K562 (cell line): Measurements from ENCODE around the gene HTT-AS. TPM values are rescaled to one million over a fixed set of nuclear protein-coding genes. Genes with fewer than 3 reads are reported as not detected.

Experiments
- ATAC-seq: fragments of 200-7000 bp; cut with Tn5 transposase; 3 replicates; pipeline ENCODE4 v1.9.1; 2020; ENCODE audit warnings: moderate library complexity
- BruUV-seq: library from RNA; stranded (reverse); fragments of 400-500 nt; replicated peaks from 2 replicates; lab custom pipeline; 2021; lab: Mats Ljungman, UMichigan
- CTCF ChIA-PET: fragments of 300-600 bp; formaldehyde crosslinking; extraction: SDS; loops from one replicate; lab custom pipeline; 2021; ENCODE audit warnings: low intra/inter-chr PET ratio; lab: Yijun Ruan, JAX
- POLR2A ChIA-PET: fragments of 300-600, 350-650 bp; sonication (Branson Sonifier 250); formaldehyde crosslinking; extraction: SDS; loops from one replicate; lab custom pipeline; 2021; ENCODE audit warnings: antibody characterized with exemption, inconsistent platforms; lab: Yijun Ruan, JAX
- DNase-seq, 4 experiments: peaks; one replicate each; pipeline versions ENCODE4 v3.0.0 to v3.0.0-alpha.2; 2011 to 2018; ENCODE audit warnings: low spot score in 3 of 4, mixed read lengths in 3 of 4; ENCODE audit errors: extremely low read depth in 1 of 4
- FAIRE-seq: peaks from 2 replicates; lab custom pipeline; 2011; peaks lifted over from hg19 to GRCh38; lab: Jason Lieb, UNC
- H2AFZ ChIP-seq: 2 replicates; pipeline ENCODE4 v1.6.0; 2011; ENCODE audit warnings: low read depth, low read length, control low read depth, inconsistent platforms
- H3K27ac ChIP-seq: fragments of 200-600 bp; 3 replicates; pipeline ENCODE4 v1.8.0; 2011; ENCODE audit warnings: low read depth, mild to moderate bottlenecking, control low read depth, inconsistent platforms, low read length, moderate library complexity, mixed read lengths; ENCODE audit errors: extremely low read depth
- H3K27me3 ChIP-seq, 2 experiments: fragments of 300-600 bp in 1 of 2; 2 replicates in 1 of 2; 3 replicates in 1 of 2; pipeline versions ENCODE4 v1.6.0 to v1.8.0; 2011; ENCODE audit warnings: inconsistent platforms in 2 of 2, low read length in 2 of 2, mild to moderate bottlenecking in 1 of 2, mixed read lengths in 1 of 2, moderate library complexity in 1 of 2; ENCODE audit not compliant: control insufficient read depth in 2 of 2, insufficient read depth in 2 of 2
- H3K36me3 ChIP-seq: fragments of 300-600 bp; 3 replicates; pipeline ENCODE4 v1.8.0; 2011; ENCODE audit warnings: mild to moderate bottlenecking, low read length, inconsistent platforms; ENCODE audit not compliant: control insufficient read depth, insufficient read depth
- H3K4me1 ChIP-seq, 2 experiments: fragments of 200-600 bp in 1 of 2; replicated peaks in 1 of 2; 2 replicates in 1 of 2; 3 replicates in 1 of 2; pipeline versions ENCODE4 v1.5.1 to v1.8.0; 2011; ENCODE audit warnings: inconsistent platforms in 2 of 2, low read length in 2 of 2, mild to moderate bottlenecking in 1 of 2, mixed read lengths in 1 of 2, moderate library complexity in 1 of 2; ENCODE audit not compliant: control insufficient read depth in 2 of 2, insufficient read depth in 2 of 2
- H3K4me2 ChIP-seq: 2 replicates; pipeline ENCODE4 v1.6.1; 2011; ENCODE audit warnings: low read length, control low read depth, inconsistent platforms, mixed read lengths; ENCODE audit not compliant: insufficient read depth
- H3K4me3 ChIP-seq: fragments of 200-600 bp; sonication (generic), shearing (Covaris generic); 2 replicates; pipeline ENCODE4 v1.5.1; 2016; ENCODE audit warnings: control low read depth, inconsistent platforms
- H3K79me2 ChIP-seq: fragments of 200-600 bp; 3 replicates; pipeline ENCODE4 v1.8.0; 2011; ENCODE audit warnings: low read length, inconsistent platforms; ENCODE audit not compliant: control insufficient read depth, insufficient read depth
- H3K9ac ChIP-seq, 2 experiments: 2 replicates each; pipeline versions ENCODE4 v1.6.0 to v1.6.1; 2011; ENCODE audit warnings: low read depth in 2 of 2, low read length in 2 of 2, control low read depth in 1 of 2, inconsistent platforms in 1 of 2, mild to moderate bottlenecking in 1 of 2, mixed read lengths in 1 of 2; ENCODE audit not compliant: insufficient read depth in 1 of 2
- H3K9me1 ChIP-seq: one replicate; pipeline ENCODE4 v1.6.0; 2011; ENCODE audit warnings: inconsistent platforms, mild to moderate bottlenecking, low read length, moderate library complexity; ENCODE audit not compliant: control insufficient read depth, insufficient read depth
- H3K9me3 ChIP-seq: replicated peaks from 2 replicates; pipeline ENCODE4 v1.5.1; 2011; ENCODE audit warnings: low read depth, low read length, inconsistent platforms; ENCODE audit not compliant: control insufficient read depth, insufficient read depth
- H4K20me1 ChIP-seq: replicated peaks from 2 replicates; pipeline ENCODE4 v1.6.1; 2011; ENCODE audit warnings: low read length, inconsistent platforms, mixed read lengths; ENCODE audit not compliant: control insufficient read depth, insufficient read depth
- CAMTA2 ChIP-seq: fragments of 250-450 bp; sonication (Bioruptor Pico); conservative IDR thresholded peaks from 2 replicates; pipeline ENCODE4 v1.5.1; 2022
- E2F3 ChIP-seq: fragments of 250-450 bp; sonication (Bioruptor Pico); IDR thresholded peaks from 2 replicates; pipeline ENCODE4 v1.4.0; 2020; ENCODE audit warnings: mild to moderate bottlenecking
- IRF2 ChIP-seq: sonication (generic); formaldehyde crosslinking; IDR thresholded peaks from 2 replicates; pipeline ENCODE4 v1.8.1; 2022; ENCODE audit warnings: mild to moderate bottlenecking, missing genetic modification reagents
- MAFK ChIP-seq: IDR thresholded peaks from 2 replicates; pipeline ENCODE4 v1.6.1; 2011; ENCODE audit warnings: low read length, improper control_type of control experiment
- NCOA4 ChIP-seq: fragments of 450-650 bp; IDR thresholded peaks from 2 replicates; pipeline ENCODE4 v1.6.1; 2018; ENCODE audit warnings: mild to moderate bottlenecking; ENCODE audit not compliant: partially characterized antibody
- NR3C1 ChIP-seq: sonication (generic); formaldehyde crosslinking; IDR thresholded peaks from 2 replicates; pipeline ENCODE4 v1.8.1; 2022; ENCODE audit warnings: missing genetic modification reagents
- PHF20 ChIP-seq: fragments of 450-650 bp; IDR thresholded peaks from 2 replicates; pipeline ENCODE4 v1.6.1; 2018; ENCODE audit not compliant: partially characterized antibody
- SLC30A9 ChIP-seq: fragments of 250-450 bp; sonication (Bioruptor Pico); IDR thresholded peaks from 2 replicates; pipeline ENCODE4 v1.8.0; 2022; ENCODE audit warnings: mild to moderate bottlenecking, moderate library complexity
- SMAD2 ChIP-seq: fragments of 150-350 bp; IDR thresholded peaks from 2 replicates; pipeline ENCODE4 v1.6.1; 2014; ENCODE audit warnings: low read depth, mild to moderate bottlenecking, low read length
- ZBTB40 ChIP-seq, 2 experiments: fragments of 450-650 bp in 1 of 2; sonication (generic) in 1 of 2; formaldehyde crosslinking in 1 of 2; IDR thresholded peaks; 2 replicates each; pipeline versions ENCODE4 v1.7.1 to v1.9.0; 2016 to 2022; ENCODE audit warnings: inconsistent platforms in 1 of 2, mild to moderate bottlenecking in 1 of 2, missing genetic modification reagents in 1 of 2
- ZFP30 ChIP-seq: fragments of 250-450 bp; sonication (Bioruptor Pico); IDR thresholded peaks from 2 replicates; pipeline ENCODE4 v1.8.0; 2022; ENCODE audit warnings: moderate library complexity, mild to moderate bottlenecking, inconsistent platforms, borderline replicate concordance
- ZFP36 ChIP-seq: fragments of 150-350 bp; IDR thresholded peaks from 2 replicates; pipeline ENCODE4 v1.6.1; 2018; ENCODE audit warnings: low read length, low read depth; ENCODE audit not compliant: partially characterized antibody
- ZNF311 ChIP-seq: fragments of 250-450 bp; sonication (Bioruptor Pico); IDR thresholded peaks from 2 replicates; pipeline ENCODE4 v1.4.0; 2020; ENCODE audit warnings: mild to moderate bottlenecking, moderate library complexity
- ZNF668 ChIP-seq: fragments of 250-450 bp; sonication (Bioruptor Pico); IDR thresholded peaks from 2 replicates; pipeline ENCODE4 v1.8.0; 2022; ENCODE audit warnings: mild to moderate bottlenecking, inconsistent platforms
- WGBS: fragments of 100-300 bp; shearing (Covaris generic); methylation state at CpG from one replicate; pipeline ENCODE4 v1.1.6; 2016; ENCODE audit warnings: low coverage, mixed read lengths; ENCODE audit not compliant: insufficient coverage; ENCODE audit errors: missing lambda C conversion rate; 5-methylcytosine and 5-hydroxymethylcytosine counted together
- in situ Hi-C: fragments of 300-500 bp; cut with MboI; formaldehyde crosslinking; loops from 4 replicates; pipeline ENCODE4 v1.15.0; 2018; ENCODE audit warnings: inconsistent platforms, mixed read lengths
- intact Hi-C: fragments of 100-400 bp; cut with micrococcal nuclease; formaldehyde crosslinking; loops from 2 replicates; pipeline ENCODE4 v1.14.2; 2022
- polyA plus RNA-seq, 8 experiments: library from polyadenylated mRNA; depleted of rRNA in 4 of 8; stranded (reverse) in 5 of 8; unstranded in 3 of 8; fragments of >200 nt; fragmentation: Nextera tagmentation in 2 of 8; fragmentation: Illumina TruSeq in 1 of 8; extraction: Ambion mirVana in 2 of 8; extraction: Trizol in 1 of 8; gene quantifications; 2 replicates each; pipeline versions ENCODE4 v1.2.1 to v1.2.3, GENCODE V29; 2011 to 2014; ENCODE audit warnings: inconsistent platforms in 1 of 8, missing spikeins in 1 of 8
- total RNA-seq, 7 experiments: library from RNA; depleted of rRNA in 6 of 7; stranded (reverse); fragments of >200 nt in 6 of 7; fragmentation: Illumina TruSeq in 2 of 7; extraction: Trizol in 2 of 7; gene quantifications; 2 replicates each; pipeline versions ENCODE4 v1.2.1 to v1.2.3, GENCODE V29; 2011 to 2021; ENCODE audit warnings: low replicate concordance in 1 of 7

HTT-AS gene
- total and polyA plus RNA-seq, 9 of the 15 experiments (the other 6 are each of a cell fraction or from before 2014, with no cell fraction given), result not detected

GRCh38 chr4:3116955-3117354 is 42.6 kb upstream of the HTT-AS start:
- 73% methylated on average over 2 of the region's 2 CpGs for WGBS
- H4K20me1 ChIP-seq, result no peaks in the 10 kb centered on the region
- no peak overlapping the region for H3K4me3 ChIP-seq
- H2AFZ ChIP-seq, result no peak overlapping the region
- no peaks in the 10 kb centered on the region for H3K79me2 ChIP-seq
- no peaks in the 10 kb centered on the region; a peak in 1 of 5 replicates for H3K27me3 ChIP-seq
- H3K27ac ChIP-seq, result no peak overlapping the region
- CTCF ChIA-PET, result no interaction called here
- ATAC-seq (no peak), FAIRE-seq (no peak), DNase-seq (no peak)
- no TSS peak for BruUV-seq
- TF ChIP-seq E2F3 (CRISPR knock-in tag) (no peak), NR3C1 (no peak), MAFK (no peak), CAMTA2 (CRISPR knock-in tag) (no peak), PHF20 (no peak), ZNF668 (CRISPR knock-in tag) (no peak), IRF2 (no peak), ZBTB40 (IDR thresholded peaks at IDR 0.05) (no peak), ZBTB40 (CRISPR knock-in tag; IDR thresholded peaks at IDR 0.05) (no peak), ZFP30 (CRISPR knock-in tag) (no peak), NCOA4 (no peak), ZFP36 (no peak), SLC30A9 (CRISPR knock-in tag) (no peak), ZNF311 (no peak), SMAD2 (no peak)
- no peaks in the 10 kb centered on the region for H3K4me1 ChIP-seq
- H3K9me1 ChIP-seq, result peaks cover 4% of the 10 kb centered on the region
- peaks cover 42% of the 10 kb centered on the region for H3K36me3 ChIP-seq
- in situ Hi-C loops (no loop called here), intact Hi-C loops (no loop called here)
- no peak overlapping the region for H3K4me2 ChIP-seq
- no peaks in the 10 kb centered on the region for H3K9me3 ChIP-seq
- POLR2A ChIA-PET, result interaction anchor here (0.9 kb wide), 1 partner anchor 43 kb away, joined by 3 read pairs; no protein-coding TSS in a partner anchor
- H3K9ac ChIP-seq, result no peak overlapping the region
